Stimulated activated CD4-positive, alpha-beta T cell treated with anti-CD3 and anti-CD28 coated beads, TNF-alpha, amount 100 ng/mL, for 1 hour (primary cell): ENCODE data around the gene GIGYF2.
A peak's percentile ranks its signal among the peaks of the same experiment; 100 is the strongest.

ENCODE experiments used
- DNase-seq, 3 donors: peaks; one replicate each; pipeline ENCODE4 v3.0.0-alpha.2; 2020; ENCODE audit warnings: low read depth in 3 of 3, low spot score in 1 of 3

Gene GIGYF2

DNA sequence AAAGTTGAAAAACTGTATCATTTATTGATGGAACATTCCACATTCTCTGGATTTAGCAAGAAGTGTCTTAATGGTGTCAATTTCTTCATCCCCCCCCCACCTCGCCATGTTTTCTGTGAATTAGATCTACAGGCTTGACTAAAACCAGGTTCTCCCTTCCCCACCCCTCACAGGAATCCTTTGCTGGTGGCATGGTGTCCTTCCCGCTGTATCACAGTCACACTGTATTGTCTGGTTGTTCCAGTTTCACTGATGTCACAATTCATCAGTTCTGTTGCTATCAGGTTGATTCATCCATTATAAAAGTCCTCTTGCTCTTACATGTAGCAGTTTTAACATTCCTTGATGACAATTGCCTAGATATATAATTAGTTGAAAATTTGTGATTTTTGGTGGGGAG lies 166.9 kb downstream of the GIGYF2 start:
- no peak for DNase-seq

DNA sequence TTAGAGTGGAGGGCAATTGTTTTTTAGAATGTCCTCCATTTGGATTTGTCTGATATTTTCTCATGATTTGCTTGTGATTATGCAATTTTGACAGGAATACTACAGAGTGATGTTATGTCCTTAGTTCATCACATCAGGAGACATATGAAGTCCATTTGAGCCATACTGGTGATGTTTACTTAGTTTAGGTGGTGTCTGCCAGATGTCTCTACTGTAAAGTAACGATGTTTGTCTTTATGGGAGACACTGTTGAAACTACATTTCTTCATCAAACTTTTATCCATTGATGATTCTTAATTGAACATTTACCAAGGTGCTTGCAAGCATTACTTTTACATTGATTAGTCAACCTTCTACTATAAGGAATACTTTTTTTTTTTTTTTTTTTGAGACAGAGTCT lies 168.0 kb downstream of the GIGYF2 start:
- DNase-seq, result no peak

DNA sequence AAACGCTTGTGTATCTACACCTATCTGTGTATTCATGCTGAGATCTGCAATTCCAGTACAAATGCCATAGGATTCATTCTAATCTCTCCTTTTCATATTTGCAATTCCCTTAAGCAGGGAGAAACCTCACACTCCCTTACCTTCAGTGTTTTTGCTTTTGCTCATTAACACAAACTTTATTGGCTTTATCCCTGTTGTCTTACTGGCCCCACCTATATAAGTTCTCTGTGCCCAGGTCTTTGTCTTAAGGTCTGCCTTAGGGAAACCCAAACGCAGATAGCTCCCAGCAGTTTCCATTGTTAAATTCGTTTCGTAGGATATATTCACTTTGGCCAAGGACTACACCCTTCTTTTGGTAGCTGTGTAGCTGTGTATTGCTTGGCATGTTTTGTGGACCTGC lies 169.0 kb downstream of the GIGYF2 start:
- DNase-seq, result no peak

DNA sequence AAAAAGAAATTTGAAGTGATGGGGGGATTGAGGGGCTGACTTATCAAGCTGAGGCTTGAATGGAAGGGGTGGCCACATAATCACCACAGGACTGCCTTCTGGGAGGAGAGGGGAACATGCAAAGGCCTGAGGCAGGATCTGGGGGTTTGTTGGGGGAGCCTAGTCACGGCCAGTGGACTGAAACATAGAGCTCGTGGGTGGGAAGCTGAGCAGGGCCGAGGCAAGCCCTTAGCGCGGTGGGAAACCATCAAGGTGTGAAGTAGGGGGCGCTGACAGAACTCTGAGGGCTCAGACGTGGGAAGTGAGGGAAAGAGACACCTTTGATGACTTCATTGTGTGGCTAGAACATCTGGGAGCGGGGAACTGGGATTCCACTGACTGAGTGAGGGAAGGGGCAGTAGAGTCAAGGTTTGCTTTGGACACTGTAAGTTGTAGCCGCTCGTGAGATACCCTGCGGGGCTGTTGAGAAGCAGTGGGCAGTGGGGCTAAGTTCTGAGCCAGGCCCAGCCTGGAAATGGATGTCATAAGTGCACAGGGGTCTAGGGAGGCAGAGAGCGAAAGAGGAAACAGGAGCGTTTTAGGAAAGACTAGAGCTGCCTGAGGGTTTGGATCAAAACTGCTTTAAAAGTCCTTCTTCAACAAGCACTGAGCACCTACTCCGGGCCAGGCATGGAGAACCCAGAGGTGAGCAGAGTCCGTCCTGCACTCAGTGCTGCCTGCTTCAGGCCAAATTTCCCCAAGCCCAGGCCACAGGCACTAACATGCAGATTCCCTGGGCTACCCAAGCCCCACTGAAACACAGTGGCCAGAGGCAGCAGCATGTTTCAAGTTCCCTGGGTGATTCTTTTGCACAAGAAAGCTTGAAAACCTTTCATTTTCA lies 172.2 kb downstream of the GIGYF2 start:
- no peak for DNase-seq

DNA sequence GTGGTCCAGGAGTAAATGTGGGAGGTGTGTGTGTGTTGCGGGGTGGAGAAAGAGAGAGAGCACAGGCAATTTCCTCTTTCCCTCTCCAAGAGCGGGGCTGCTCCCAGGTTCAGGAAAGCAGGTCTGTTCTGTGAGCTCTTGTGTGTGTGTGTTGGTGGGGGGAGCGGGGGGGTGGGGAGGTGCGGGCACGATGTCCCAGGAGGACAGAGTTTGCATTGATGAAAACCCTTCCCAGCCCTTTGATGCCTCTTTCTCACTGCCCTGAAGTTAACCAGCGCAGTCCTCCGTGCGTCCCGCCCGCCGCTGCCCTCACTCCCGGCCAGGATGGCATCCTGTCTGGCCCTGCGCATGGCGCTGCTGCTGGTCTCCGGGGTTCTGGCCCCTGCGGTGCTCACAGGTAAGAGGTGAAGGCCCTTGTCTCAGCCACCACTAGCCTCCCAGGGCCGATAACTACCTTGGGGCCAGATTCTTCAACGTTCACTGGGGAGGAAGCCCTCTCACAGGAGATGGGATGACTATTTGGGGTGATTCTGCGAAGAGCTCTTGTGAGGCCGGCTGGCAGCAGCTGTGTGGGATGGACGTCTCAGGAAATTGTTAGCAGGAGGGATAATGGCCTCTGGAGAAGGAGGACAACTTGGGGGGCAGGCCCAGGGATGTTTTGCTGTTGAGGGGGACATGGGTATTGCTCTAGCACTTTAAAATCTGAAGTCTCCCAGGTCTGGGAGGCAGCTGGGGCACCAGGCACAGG lies 173.1 kb downstream of the GIGYF2 start, which contains the start of gene SNORC:
Gene SNORC (plus strand): TSS at position 247 of the 748 bp plus-strand sequence. CDS start 78 bp downstream, at position 325.
- no peak for DNase-seq

DNA sequence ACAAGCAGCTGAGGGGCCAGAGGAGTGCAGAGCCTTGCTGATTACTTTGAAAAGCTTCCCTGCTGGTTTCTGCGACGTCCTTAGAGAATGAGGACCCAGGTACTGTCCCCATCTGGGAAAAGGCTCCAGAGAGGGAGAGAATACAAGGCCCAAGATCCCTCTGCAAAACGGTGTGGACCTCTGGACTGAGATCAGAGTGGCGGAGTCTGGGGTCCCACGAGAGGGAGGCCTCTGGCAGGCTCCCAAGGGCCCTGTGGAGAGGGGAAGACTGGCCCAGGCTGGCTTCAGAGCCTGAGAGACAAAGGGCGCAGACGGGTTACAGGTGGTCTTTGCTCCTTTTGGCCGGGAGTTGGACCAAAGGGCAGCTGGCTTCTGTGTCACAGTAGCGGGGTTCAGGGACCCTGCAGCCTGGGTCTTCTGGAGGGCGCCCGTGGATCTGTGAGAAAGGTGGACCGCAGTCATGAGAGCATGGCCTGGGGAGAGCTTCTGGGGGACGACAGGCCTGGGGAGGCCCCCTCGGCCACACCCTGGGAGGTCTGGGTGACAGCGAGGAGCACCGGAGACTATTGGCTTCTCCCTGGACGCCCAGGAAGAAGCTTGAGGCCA lies 173.7 kb downstream of the GIGYF2 start:
- DNase-seq, result no peak

DNA sequence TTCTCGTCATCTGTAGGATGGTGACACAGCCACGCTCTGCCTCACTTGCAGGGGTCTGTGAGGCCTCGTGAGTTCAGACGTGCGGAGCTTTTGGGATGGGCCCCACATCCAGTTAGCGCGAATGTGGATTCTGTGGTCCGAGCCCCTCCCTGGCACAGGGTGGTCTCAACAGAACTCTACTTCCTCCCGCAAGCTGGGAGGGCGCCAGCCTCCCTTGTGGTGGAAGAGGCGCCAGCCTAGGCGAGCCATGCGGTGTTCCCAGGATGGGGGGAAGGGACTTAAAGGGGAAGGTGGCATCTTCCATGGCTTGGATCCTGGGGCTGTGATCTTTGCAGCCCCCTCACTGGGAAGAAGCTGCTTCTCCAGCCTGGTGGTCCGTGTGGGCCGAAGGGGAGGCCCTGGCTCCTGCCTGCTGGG lies 174.3 kb downstream of the GIGYF2 start:
- no peak for DNase-seq

DNA sequence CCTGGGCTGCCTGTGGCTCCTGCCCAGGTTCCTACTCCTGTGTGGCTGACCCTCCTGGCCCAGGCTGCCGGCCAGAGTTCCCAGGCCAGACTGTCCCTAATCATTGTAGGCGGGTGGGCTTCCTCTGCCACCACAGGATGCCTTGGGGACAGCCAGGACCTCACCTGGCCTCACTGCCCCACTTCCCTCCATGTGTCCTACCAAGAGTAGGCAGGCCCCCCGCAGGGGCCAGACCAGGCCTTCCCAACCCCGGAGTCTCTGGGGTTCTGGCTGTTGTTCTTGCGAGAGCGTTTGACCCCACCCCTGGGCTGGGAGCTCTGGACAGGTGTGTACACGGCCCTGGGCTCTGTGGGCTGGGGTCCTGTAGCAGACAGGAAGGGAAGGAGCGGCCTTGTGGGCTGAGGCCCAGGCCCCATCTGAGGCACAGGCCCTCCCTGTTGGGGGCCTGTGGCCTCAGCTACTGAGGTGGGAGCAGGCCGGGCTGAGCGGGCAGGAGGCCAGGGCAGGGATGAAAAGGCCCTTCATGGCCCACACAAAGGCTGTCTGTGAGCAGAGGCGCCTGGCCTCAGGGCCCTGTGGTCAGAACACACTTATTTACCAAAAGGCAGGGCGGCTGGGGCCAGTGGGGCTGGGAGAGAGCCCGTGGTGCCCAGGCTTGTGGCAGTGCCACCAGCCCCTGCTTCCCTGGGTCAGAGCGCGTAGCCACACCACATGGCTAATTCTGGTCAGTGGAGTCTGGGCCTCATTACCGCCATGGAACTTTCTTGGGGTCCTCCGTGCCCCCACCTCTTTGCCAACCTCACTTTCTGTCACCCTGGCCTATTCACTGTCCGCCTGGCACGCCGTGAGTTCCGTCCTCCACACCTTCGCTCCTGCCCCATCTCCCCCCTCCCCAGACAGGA lies 175.0 kb downstream of the GIGYF2 start:
- no peak for DNase-seq

DNA sequence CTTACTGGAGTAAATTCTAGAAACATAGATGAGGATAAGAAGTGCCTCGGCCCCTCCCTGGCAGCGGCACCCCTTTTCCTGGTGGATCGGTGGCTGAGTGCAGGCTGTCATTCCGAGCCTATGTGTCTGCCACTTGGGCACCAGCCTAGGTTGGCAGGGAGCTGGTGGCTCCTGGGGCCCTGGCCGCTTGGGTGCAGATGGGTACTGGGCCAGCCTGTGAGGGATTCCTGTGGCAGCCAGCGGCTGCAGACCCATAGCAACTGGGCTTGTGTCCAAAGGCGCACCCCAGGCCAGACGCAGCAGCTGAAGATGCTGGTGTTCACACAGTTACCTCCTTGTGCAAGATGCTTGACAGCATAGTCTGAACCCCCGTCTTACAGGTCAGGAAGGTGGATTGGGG lies 175.7 kb downstream of the GIGYF2 start:
- no peak for DNase-seq

DNA sequence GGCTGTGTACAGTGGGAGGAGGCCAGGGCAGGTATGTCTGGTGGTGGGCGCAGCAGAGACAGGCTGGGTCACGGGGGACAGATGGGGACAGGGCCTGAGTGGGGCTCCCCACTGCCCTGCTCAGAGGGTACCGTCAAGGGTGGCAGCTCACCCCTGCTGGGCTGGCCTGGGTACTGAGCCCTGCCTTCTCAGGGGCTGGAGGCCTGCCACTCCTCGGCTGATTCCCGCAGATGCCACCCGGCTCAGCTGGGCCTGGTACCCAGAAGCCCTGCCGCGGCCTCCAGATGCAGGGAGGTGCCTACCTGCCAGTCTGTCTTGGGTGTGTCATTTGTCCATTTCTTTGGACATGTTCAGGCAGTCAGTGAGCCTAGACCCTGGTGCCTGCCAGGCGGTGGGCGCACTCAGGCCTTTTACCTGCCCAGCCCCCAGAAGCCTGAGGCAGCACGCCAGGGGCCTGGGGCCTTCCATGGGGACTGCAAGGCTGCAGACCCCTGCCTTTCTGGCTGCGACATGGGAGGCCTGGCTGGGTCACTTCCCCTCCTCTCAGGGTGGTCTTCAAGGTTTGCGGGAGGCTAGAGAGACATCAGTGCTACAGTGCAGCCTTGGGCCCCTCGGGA lies 176.3 kb downstream of the GIGYF2 start:
- no peak for DNase-seq

DNA sequence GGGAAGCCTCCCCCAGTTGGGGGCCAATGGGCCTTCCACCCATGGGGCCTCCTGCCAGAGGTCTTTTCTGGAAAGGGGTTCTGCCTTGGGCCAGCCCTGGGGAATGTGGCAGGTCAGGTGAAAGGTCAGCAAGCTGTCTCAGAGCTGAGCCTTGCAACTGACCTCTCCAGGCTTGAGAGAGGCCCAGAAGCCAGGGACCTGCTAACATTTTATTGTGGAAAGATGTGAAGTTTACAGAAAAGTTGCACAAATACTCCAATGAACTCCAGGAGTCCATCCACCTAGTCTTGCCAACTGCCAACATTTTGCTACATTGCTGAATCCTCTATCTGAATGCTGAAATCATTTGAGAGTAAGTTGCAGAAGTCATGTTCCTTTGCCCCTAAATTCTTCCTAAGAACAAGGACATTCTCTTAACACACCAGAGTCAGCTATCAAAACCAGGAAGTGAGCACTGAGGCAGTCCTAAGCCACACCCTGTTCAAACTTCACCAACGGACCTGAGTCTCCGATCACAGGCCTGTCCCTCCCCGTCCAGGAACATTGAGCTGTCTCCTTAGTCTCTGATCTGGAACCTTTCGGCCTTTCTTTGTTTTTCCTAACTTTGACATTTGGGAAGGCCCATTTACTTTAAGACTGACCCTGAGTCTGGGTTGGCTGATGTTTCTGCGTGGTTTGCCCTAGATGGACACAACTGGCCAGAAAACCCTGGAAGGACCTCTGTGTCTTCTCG lies 176.9 kb downstream of the GIGYF2 start:
- DNase-seq, result no peak

DNA sequence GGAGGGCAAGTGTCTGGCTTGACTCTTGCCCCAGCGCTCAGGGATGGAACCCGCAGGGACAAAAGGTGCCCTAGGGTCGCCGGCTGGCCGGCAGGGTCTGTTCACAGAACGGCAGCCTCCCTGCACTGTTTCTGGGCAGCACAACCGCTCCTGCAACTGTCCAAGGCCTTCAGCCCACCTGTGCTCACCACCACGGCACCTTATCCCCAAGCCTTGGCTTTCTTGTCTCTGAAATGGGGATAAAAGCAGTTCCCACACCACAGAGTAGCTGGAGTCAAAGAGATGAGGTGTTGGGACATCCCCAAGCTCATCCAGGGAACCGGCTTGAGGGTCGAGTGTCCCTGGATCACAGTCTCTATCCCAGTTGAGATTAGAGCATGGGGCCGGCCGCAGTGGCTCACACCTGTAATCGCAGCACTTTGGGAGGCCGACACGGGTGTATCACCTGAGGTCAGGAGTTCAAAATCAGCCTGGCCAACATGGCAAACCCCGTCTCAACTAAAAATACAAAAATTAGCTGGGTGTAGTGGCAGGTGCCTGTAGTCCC lies 177.6 kb downstream of the GIGYF2 start:
- no peak for DNase-seq

DNA sequence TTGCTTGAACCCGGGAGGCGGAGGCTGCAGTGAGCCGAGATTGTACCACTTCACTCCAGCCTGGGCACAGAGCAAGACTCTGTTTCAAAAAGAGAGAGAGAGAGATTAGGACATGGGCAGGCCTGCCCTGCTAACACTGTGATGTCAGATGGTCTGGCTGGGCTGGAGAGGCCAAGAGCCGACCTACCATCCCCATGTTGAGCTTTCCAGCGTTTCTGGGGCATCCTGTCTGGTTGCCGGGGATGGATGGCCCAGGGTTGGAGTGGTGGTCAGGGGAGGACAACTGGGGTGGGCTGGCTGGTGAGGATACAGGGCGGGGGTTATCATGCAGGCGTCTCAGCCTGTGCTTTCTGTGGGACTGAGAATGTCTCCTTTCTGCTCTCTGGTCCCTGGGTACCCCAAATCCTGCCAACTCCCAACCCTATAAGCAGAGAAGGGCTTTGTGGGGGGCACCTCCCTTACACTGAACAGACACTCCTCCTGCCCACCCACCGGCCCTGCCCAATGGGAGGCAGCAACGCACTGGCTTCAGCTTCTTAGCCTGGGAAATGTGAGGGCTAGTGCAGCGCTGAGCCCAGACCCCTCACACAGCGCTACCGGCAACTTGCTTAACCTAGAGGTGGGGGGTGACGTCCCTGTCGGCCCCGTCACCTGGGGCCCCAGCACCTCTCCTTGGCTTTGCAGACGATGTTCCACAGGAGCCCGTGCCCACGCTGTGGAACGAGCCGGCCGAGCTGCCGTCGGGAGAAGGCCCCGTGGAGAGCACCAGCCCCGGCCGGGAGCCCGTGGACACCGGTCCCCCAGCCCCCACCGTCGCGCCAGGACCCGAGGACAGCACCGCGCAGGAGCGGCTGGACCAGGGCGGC lies 178.4 kb downstream of the GIGYF2 start:
- no peak for DNase-seq

DNA sequence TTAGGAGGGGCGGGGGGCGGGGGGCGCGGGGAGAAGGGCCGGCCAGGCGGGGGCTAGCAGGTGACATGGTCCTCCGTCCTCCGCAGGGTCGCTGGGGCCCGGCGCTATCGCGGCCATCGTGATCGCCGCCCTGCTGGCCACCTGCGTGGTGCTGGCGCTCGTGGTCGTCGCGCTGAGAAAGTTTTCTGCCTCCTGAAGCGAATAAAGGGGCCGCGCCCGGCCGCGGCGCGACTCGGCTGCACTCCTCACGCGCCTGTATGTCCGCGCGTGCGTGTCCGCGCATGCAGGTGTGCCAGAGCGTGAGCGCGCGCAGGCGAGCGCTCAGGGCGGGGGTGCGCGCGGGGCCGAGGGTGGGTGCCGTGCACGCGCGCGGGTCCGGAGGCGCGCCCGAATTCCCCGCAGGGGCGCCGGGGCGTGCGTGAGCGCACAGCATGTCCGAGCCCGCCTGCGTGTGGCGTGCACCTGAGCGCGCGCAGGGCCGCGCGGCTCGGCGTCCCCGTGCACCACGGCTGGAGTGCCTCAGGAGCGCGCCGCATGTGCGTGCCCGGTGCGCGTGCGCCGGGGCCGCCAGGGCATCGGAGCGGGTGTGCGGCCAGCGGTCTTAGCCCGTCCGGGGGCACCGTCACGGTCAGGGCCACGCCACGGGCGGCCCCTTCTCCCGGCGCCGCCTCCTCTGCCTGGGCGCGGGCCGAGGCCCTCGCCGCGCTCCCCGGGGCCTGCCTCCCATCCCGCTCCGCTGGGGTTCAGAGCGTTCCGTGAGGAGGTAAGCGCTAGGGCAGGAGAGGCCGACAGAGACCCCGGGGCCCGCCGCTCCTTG lies 179.2 kb downstream of the GIGYF2 start:
- DNase-seq, result peak in 1 of 3 donors; percentile 14

DNA sequence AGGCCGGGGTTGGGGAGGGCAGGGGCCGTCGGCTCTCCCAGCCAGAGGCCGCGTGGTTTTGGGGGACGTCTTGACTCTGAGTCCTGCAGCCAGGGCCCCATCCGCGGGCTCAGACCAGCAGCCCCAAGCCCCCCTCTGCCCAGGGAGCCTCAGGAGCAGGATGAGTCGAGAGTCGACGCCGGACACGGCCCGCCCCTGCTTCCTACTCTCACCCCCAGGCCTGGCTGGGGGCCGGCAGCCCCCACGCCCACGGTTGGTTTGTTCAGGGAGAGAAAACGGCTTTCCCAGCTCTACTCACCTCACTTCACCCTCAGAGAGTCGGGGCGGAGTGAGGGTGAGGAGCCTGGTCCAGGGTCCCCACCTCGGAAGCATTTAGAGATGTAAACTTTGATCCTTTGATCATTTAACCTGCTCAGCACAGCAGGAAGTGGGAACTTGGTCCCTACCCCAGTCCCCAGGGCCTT lies 179.9 kb downstream of the GIGYF2 start:
- DNase-seq, result no peak

DNA sequence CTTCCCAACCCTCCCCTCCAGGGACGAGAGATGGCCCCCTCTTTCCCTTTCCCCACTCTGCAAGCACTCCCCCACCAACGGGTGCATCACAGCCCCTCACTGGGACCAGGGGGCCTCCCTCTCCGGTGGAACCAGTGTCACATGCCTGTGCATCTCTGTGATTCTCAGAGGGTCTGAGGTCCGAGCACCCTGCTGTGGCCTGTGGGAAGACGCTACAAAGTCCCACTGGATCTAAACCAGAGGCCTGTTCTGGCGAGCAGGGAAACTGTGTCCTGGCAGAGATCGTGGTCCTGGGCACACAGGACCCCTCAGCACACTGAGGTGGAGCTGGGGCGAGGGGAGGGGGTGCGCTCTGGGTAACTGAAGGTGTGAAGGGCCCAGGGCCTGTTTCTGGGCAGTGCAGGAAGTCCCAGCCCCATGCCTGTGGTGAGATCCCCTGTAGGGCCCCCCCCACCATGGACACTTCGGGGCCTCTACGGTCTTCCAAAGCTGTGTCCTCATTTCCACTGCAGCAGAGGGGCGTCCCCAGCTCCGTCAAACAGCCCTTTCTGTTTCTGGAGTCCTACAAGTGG lies 180.9 kb downstream of the GIGYF2 start:
- no peak for DNase-seq
